ENCODE measurements around the gene RSRC1. TPM values are rescaled to one million over a fixed set of nuclear protein-coding genes. Genes with fewer than 3 reads are reported as not detected.
A peak's percentile ranks its signal among the peaks of the same experiment; 100 is the strongest.
"Not testable (repeated sequence)": the region's sequence is repeated elsewhere in the genome, so short reads cannot be mapped to it uniquely, and the experiment has no call there.

RSRC1 gene
- polyA plus RNA-seq, 6 donors from 2014 or later = 36.5 to 50.2 (median 42.7) TPM

GRCh38 chr3:158337110-158337509, 227.2 kb downstream of the RSRC1 start:
- Mint-ChIP-seq H3K9me3 (peaks cover 2 to 17% (median 5%) of the 10 kb centered on the region in 7 donors), H3K27me3 (no peaks in the 10 kb centered on the region), H3K36me3 (peaks cover 34 to 36% of the 10 kb centered on the region in 2 donors), H3K4me3 (no peak overlapping the region), H3K27ac (no peak overlapping the region), H3K4me1 (peaks cover 0 to 5% (median 0%) of the 10 kb centered on the region in 3 donors)
- DNase-seq (no peak), ATAC-seq (ENCODE audit: low read depth in 2 of 2) (no peak)

GRCh38 chr3:158339638-158340037, 229.7 kb downstream of the RSRC1 start:
- Mint-ChIP-seq H3K36me3 (peaks cover 42 to 45% of the 10 kb centered on the region in 2 donors), H3K27me3 (no peaks in the 10 kb centered on the region)

GRCh38 chr3:158340951-158341350, 231.1 kb downstream of the RSRC1 start:
- not testable (repeated sequence) for H3K4me1 Mint-ChIP-seq

More at GRCh38 chr3:158339638-158340037, 229.7 kb downstream of the RSRC1 start:
- no peak overlapping the region for H3K27ac Mint-ChIP-seq
- H3K9me3 Mint-ChIP-seq = peaks cover 2 to 25% (median 5%) of the 10 kb centered on the region in 7 donors
- H3K4me1 Mint-ChIP-seq = peaks cover 0 to 5% (median 0%) of the 10 kb centered on the region in 3 donors
- no peak for ATAC-seq (ENCODE audit: low read depth in 2 of 2)
- no peak overlapping the region for H3K4me3 Mint-ChIP-seq
- DNase-seq = no peak

DNA sequence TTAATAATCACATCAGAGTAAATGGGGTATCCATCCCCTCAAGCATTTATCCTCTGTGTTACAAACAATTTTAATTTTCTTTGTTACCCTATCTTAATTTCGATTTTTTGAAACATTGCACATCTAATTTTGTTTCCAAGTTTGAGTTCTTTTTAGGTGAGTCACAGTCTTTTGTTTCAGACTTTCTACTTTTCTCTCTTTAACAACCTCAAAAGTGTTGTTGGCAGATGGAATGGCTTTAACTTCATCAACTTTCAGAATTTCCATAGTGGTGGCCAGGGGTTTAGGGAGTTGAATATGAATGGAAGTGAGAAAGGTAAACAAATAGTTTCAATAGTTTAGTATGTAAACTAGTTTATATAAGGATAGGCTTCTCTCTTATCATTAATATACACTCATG, 238.1 kb downstream of the RSRC1 start:
- Mint-ChIP-seq H3K9me3 (peaks cover 0 to 8% (median 0%) of the 10 kb centered on the region in 7 donors), H3K27me3 (no peaks in the 10 kb centered on the region), H3K36me3 (peaks cover under 1 to 5% of the 10 kb centered on the region in 2 donors), H3K4me1 (peaks cover 7 to 15% (median 11%) of the 10 kb centered on the region in 3 donors), H3K27ac (no peak overlapping the region), H3K4me3 (no peak overlapping the region)
- DNase-seq (no peak), ATAC-seq (ENCODE audit: low read depth in 2 of 2) (no peak)

More at GRCh38 chr3:158340951-158341350, 231.1 kb downstream of the RSRC1 start:
- not testable (repeated sequence) for H3K27me3 Mint-ChIP-seq; ATAC-seq (ENCODE audit: low read depth in 2 of 2); DNase-seq; H3K4me3 Mint-ChIP-seq; H3K27ac Mint-ChIP-seq
- peaks cover 2 to 25% (median 5%) of the 10 kb centered on the region in 7 donors for H3K9me3 Mint-ChIP-seq
- peaks cover 33 to 38% of the 10 kb centered on the region in 2 donors for H3K36me3 Mint-ChIP-seq

- H3K36me3 Mint-ChIP-seq = no peaks in the 10 kb centered on the region
- H3K9me3 Mint-ChIP-seq = peaks cover 0 to 6% (median 0%) of the 10 kb centered on the region in 7 donors
- H3K27me3 Mint-ChIP-seq = no peaks in the 10 kb centered on the region
- peak overlapping the region in 3 of 6 donors; percentile 43 to 71 (median 67) for H3K27ac Mint-ChIP-seq
- no peak overlapping the region for H3K4me3 Mint-ChIP-seq
- DNase-seq (no peak), ATAC-seq (ENCODE audit: low read depth in 2 of 2) (no peak)
- H3K4me1 Mint-ChIP-seq = peaks cover 12 to 31% (median 19%) of the 10 kb centered on the region in 3 donors
Observed at GRCh38 chr3:158350971-158351370, 241.1 kb downstream of the RSRC1 start.

GRCh38 chr3:158352551-158352950, 242.7 kb downstream of the RSRC1 start:
- Mint-ChIP-seq H3K4me3 (no peak overlapping the region), H3K4me1 (peaks cover 16 to 33% (median 19%) of the 10 kb centered on the region in 3 donors), H3K27ac (no peak overlapping the region), H3K27me3 (no peaks in the 10 kb centered on the region), H3K9me3 (peaks cover 0 to 6% (median 0%) of the 10 kb centered on the region in 7 donors), H3K36me3 (no peaks in the 10 kb centered on the region)
- DNase-seq (no peak), ATAC-seq (ENCODE audit: low read depth in 2 of 2) (peak in 1 of 2 donors; percentile 64)

DNA sequence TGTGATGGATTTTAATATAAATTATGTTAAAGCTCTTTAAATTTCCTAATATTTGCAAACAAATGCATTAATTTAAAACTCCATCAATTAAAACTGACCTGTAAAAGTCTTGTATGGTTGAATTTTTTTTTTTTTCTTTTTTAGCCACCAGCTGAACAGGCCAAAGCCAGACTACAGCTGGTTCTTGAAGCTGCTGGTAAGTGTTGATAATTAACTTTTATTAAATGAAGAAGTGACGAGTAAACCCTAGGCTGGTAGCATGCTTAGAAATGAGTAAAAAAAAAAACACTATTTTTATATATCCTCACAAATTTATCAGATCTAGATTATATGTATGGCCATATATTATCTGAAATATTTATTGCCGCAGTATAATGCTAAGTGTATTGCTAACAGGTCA, 244.8 kb downstream of the RSRC1 start:
- Mint-ChIP-seq H3K4me1 (peaks cover 16 to 33% (median 19%) of the 10 kb centered on the region in 3 donors), H3K4me3 (peak overlapping the region in 1 of 8 donors; percentile 10), H3K27me3 (no peaks in the 10 kb centered on the region), H3K27ac (no peak overlapping the region), H3K36me3 (peaks cover 5 to 14% of the 10 kb centered on the region in 2 donors), H3K9me3 (peaks cover 0 to 10% (median 6%) of the 10 kb centered on the region in 7 donors)
- ATAC-seq (ENCODE audit: low read depth in 2 of 2) (no peak), DNase-seq (no peak)

DNA sequence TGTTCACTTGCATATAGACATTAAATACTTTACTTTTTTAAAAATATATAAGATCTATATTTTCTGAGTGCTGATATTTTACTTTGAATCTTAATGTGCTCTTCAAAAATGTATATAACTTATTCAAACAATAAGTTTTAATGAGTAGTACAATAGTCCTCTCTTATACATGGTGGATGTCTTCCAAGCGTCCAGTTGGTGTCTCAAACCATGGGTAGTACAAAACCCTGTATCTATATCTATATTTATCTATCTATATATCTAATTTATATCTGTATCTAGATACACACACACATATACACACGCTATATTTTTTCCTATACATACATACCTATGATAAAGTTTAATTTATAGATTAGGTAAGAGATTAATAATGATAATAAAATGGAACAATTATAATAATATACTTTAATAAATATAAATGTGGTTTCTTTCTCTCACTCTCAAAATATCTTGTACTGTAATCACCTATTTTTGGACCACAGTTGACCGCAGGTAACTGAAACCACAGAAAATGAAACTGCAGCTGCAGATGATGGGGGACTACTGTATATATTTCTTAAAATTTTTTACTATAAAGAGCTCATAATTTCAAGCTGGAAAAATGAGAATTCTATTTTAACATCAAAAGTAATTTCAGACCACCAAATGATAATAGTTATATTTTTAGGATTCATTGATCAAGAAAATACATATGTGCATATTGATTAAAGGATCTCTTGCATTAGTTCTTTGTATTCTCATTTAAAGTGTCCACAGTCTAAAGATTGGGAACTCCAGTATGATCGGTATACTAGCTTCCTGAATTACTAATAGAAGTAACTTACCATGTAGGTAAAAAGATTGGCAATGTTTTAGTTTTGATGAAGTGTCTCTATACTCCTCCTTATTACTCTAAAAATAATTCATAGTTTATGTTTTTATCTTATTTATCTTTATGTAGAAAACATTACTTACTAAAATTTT, 246.0 kb downstream of the RSRC1 start:
- peak overlapping the region in 1 of 6 donors; percentile 22 for H3K27ac Mint-ChIP-seq
- ATAC-seq (ENCODE audit: low read depth in 2 of 2) (peak in 1 of 2 donors; percentile 56), DNase-seq (no peak)
- peak overlapping the region in 3 of 8 donors; percentile 22 to 64 (median 48) for H3K4me3 Mint-ChIP-seq
- H3K27me3 Mint-ChIP-seq = no peaks in the 10 kb centered on the region
- peaks cover 0 to 11% (median 6%) of the 10 kb centered on the region in 7 donors for H3K9me3 Mint-ChIP-seq
- peaks cover 16 to 31% (median 19%) of the 10 kb centered on the region in 3 donors for H3K4me1 Mint-ChIP-seq
- H3K36me3 Mint-ChIP-seq = peaks cover 5 to 16% of the 10 kb centered on the region in 2 donors

DNA sequence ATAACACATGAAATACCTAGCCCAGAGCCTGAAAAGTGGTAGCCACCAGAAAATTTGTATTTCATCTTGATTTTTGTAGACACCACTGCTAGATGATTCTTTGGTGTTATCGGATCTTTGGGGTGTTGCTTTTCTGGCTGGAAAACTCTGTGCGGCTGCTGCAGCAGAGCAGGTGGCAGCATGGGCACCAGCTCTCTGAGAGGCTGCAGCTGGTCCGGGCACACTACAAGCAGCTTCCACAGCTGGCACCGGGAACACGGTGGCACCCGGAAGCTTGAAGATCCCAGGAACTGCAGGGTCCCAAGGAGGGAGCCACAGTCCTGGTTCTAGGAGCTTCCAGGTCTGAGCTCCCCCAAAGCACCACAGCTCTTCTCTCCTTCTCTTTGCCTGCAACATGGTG, 249.4 kb downstream of the RSRC1 start:
- Mint-ChIP-seq H3K4me3 (peak overlapping the region in 1 of 8 donors; percentile 41), H3K9me3 (peaks cover 2 to 16% (median 6%) of the 10 kb centered on the region in 7 donors), H3K4me1 (peaks cover 0 to 10% (median 9%) of the 10 kb centered on the region in 3 donors), H3K36me3 (peaks cover 12 to 24% of the 10 kb centered on the region in 2 donors), H3K27ac (no peak overlapping the region), H3K27me3 (no peaks in the 10 kb centered on the region)
- ATAC-seq (ENCODE audit: low read depth in 2 of 2) (no peak), DNase-seq (no peak)

DNA sequence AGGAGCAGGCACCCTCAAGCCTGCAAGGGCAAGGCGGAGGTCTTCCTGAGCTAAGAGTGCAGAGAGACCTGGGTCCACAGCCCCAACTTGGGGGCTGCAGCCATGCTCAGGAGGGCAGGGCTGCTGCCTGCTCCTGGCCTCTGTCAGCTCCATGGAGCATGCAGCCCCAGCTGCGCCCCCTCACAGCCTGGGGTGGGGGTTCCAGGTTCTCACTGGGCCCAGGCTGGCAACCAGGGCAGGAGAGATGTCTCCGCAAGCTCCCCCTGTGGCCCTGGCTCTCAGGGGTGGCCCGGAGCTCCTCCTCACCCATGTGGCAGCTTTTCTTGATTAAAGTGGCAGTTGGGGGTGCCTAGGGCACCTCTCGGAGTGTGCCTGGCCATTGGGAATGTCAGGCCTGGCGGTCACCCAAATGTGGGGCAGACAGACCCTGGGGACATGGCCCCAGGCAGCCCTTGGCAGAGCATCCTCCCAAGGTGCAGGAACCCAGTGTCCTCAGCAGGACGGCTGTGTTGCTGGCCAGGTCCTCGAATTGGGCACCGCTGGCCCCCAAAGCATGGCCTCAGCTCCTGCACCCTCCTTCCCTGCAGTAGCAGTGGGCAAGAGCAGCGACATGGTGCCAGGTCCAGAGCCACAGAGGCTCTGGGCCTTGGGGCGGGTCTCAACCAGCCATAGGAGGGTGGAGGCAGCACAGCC, 251.0 kb downstream of the RSRC1 start:
- Mint-ChIP-seq H3K36me3 (peaks cover 14 to 27% of the 10 kb centered on the region in 2 donors), H3K27me3 (no peaks in the 10 kb centered on the region), H3K9me3 (peaks cover 2 to 23% (median 6%) of the 10 kb centered on the region in 7 donors), H3K4me1 (peaks cover 0 to 8% (median 2%) of the 10 kb centered on the region in 3 donors), H3K27ac (no peak overlapping the region), H3K4me3 (no peak overlapping the region)
- no peak for ATAC-seq (ENCODE audit: low read depth in 2 of 2)
- no peak for DNase-seq

DNA sequence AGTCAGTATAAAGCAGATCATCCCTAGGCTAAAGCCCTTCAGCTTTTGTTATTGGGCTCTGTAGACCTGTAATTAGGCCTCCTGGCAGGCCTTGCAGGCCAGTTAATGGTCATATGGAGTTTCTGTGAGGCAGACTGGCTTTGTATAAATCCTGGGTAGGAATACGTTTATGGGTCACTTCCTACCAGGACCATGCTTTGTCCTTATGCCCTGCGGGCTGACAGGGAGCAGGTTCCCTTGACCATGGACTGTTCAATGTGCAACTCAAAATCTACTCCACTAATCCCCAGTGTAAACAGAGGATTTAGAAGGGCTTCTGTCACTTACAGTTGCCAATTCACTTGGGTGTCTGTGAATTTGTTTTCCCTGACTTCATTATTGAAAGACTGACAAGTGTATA, 258.4 kb downstream of the RSRC1 start:
- H3K4me3 Mint-ChIP-seq = no peak overlapping the region
- peaks cover 9 to 14% of the 10 kb centered on the region in 2 donors for H3K36me3 Mint-ChIP-seq
- DNase-seq (no peak), ATAC-seq (ENCODE audit: low read depth in 2 of 2) (no peak)
- no peaks in the 10 kb centered on the region for H3K27me3 Mint-ChIP-seq
- peaks cover 0 to 19% (median 14%) of the 10 kb centered on the region in 7 donors for H3K9me3 Mint-ChIP-seq
- H3K27ac Mint-ChIP-seq = no peak overlapping the region
- H3K4me1 Mint-ChIP-seq = peaks cover 0 to 12% (median 0%) of the 10 kb centered on the region in 3 donors

GRCh38 chr3:158369279-158369678, 259.4 kb downstream of the RSRC1 start:
- Mint-ChIP-seq H3K4me1 (peaks cover 0 to 12% (median 0%) of the 10 kb centered on the region in 3 donors), H3K36me3 (peaks cover 2 to 14% of the 10 kb centered on the region in 2 donors), H3K9me3 (peaks cover 0 to 19% (median 14%) of the 10 kb centered on the region in 7 donors), H3K27ac (no peak overlapping the region), H3K27me3 (no peaks in the 10 kb centered on the region), H3K4me3 (no peak overlapping the region)
- ATAC-seq (ENCODE audit: low read depth in 2 of 2) (no peak), DNase-seq (no peak)

GRCh38 chr3:158379517-158379916, 269.6 kb downstream of the RSRC1 start:
- DNase-seq (no peak), ATAC-seq (ENCODE audit: low read depth in 2 of 2) (no peak)
- Mint-ChIP-seq H3K4me3 (peak overlapping the region in 2 of 8 donors; percentile 13 to 42), H3K36me3 (peaks cover 0 to 8% of the 10 kb centered on the region in 2 donors), H3K27ac (peak overlapping the region in 2 of 6 donors; percentile 44 to 54), H3K9me3 (peaks cover 0 to 11% (median 0%) of the 10 kb centered on the region in 7 donors), H3K27me3 (no peaks in the 10 kb centered on the region), H3K4me1 (peaks cover 0 to 10% (median 0%) of the 10 kb centered on the region in 3 donors)

Measured in naive B cell (primary cell).